Activated CD4-positive, alpha-beta T cell treated with anti-CD3 and anti-CD28 coated beads, Interleukin-2, amount 10 ng/mL, durations not matched to agents 24 days and 14 days (primary cell): ENCODE results near the gene FAM162B. TPM values are rescaled to one million over a fixed set of nuclear protein-coding genes. Genes with fewer than 3 reads are reported as not detected.

Source experiments
- total RNA-seq: library from RNA; stranded (reverse); gene quantifications from 2 replicates; pipeline ENCODE4 v1.2.3, GENCODE V29; 2022

The FAM162B gene
- total RNA-seq, 1 donor from 2014 or later = not detected

Other genes with a start within 250 kb of the FAM162B start
- gene TRAPPC3L, start 220.0 kb downstream of the FAM162B start, total RNA-seq = not detected in 2 replicates
- gene CALHM4, start 212.0 kb downstream of the FAM162B start, total RNA-seq = not detected in 2 replicates
- 44.4 and 46.8 TPM in 2 replicates for gene RWDD1, start 194.2 kb downstream of the FAM162B start, total RNA-seq
- gene RSPH4A, start 149.2 kb downstream of the FAM162B start, total RNA-seq = 0.14 and 0.21 TPM in 2 replicates
- gene ZUP1, start 97.0 kb downstream of the FAM162B start, total RNA-seq = 18.2 and 19.8 TPM in 2 replicates
- 7.2 and 7.7 TPM in 2 replicates for gene KPNA5, start 84.5 kb downstream of the FAM162B start, total RNA-seq
- not detected in 2 replicates for gene GPRC6A, start 63.4 kb upstream of the FAM162B start, total RNA-seq
- not detected in 2 replicates for gene RFX6, start 111.5 kb upstream of the FAM162B start, total RNA-seq